MV-4-11 (cell line): ENCODE results near the gene COLEC12.

Experiments used
- DNase-seq: peaks from one replicate; lab custom pipeline; 2025; lab: John Stamatoyannopoulos, UW

The COLEC12 gene

GRCh38 chr18:506264-506663, 5.8 kb upstream of the COLEC12 start:
- no peak for DNase-seq

DNA sequence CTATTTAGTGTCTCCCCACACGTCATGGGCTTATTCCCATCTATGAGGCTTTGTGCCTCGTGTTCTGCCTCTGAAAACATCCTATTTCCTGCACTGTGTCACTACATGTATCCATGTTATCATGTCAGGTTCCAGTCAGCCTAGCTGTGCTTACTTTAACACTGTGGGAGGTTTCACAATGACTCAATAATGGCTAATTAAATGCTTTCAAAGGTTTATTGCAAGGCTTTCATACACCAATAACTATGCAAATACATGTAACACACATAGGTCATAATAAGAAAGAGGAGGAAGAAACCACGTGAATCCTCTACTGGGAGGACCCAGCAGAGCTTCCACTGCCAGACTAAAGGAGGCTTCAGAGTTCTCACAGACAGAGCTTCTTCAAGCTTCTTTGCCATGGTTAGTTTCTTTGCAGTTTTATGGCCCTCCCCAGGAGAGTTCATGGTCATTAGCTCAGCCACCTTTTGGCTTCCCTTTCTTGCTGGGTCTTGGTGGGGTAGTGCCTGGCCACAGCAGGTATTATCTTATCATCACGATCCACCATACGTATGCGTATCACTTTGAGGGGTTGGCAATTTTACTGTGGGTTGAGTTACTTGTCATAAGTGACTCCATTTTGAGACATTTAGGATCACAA, 5.1 kb upstream of the COLEC12 start:
- no peak for DNase-seq

DNA sequence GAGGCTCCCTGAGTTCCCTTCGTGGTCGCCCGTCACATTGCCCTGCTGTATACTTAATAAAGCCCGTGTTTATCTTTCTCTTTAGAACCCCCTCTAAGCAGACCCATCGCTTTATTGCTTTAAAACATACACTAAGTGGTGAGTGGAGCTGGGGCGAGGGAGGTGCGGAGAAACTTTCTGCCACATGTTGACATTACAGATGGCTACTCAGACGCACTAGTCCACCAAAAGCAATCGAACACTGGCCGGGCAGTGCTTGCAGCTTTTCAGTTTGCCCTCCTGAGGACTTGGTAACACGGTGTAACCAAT, 859 bp upstream of the COLEC12 start:
- DNase-seq = no peak

DNA sequence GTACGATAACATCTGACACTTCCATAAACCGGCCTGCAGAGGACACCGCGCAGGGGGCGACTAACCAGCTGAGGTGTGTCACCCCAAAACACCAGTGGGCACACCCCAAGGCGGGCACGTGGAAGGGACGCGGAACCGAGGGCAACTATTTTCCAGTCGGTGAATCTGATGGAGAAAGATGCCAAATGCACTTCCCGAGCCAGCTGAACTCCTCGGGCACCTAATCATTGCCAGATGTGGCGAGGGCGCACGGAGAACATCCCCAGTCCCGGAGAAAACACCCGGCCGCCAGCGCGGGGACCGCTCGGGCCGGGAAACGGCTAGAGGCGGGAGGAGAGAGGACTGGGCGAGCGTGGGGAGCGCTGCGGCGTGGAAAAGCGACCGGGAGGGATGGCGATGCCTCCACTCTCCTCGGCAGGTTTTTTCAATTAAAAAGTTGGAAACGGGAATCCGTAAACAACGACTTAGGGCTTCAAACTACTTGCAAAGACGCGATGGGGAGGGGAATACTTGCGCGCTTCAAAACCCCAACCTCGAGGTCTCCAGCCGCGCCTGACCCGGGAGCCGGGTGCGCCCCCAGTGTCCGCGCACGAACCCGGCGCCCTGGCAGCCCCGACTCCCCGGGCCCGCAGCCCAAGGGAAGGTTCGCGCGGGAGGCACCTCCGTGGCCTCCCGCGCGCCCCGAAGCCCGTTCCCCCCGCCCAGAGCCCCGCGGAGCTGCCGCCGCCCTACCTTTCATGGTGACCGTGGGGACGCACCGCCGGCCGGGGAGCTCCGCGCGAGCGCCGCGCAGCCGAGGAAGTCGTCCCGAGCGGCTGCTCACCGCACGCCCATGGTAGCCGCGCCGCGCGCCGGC, 497 bp downstream of the COLEC12 start:
- no peak for DNase-seq

- DNase-seq = no peak
Observed at GRCh38 chr18:498931-499775, 1.3 kb downstream of the COLEC12 start.

DNA sequence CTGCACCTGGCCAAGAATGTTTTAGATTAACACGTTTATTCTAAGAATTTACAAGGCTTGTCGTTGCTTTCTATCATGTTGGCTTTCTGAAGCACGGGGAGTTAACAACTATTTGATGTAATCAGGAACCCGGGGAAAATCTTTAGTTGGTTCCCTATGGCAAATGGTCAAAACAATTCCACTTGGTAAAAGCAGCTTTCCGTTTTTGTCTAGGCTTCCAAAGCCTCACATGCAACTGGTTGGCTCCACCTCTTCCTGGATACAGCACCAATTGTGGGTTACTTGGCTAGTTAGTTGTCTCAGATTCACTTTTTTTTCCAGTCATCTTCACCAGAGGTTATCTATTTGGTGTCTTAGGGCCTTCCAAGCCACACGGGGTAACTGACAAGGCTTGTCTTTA, 2.8 kb downstream of the COLEC12 start:
- DNase-seq = no peak

- DNase-seq = no peak
Observed at GRCh38 chr18:495452-495851, 5.0 kb downstream of the COLEC12 start.

DNA sequence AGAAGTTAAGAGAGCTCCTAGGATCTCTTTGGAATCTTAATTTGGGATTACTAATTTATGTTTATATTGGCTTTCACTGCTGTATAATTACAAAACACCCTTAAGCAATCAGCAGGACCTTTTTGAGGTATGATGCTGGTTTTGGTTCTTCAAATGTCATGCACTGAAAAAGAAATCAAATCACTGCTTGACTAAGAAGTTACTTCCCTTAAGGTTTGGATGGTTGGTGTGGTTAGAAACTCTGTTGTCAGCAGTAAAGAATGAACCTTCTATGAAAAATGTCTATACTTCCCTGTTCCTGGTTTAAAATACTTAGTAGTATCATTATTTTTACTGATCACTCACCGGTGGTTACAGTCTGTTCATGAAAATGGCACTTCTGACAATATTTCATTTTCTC, 5.5 kb downstream of the COLEC12 start:
- DNase-seq = peak; percentile 68

- no peak for DNase-seq
Observed at GRCh38 chr18:493986-494983, 6.2 kb downstream of the COLEC12 start.

- DNase-seq = no peak
Observed at GRCh38 chr18:492451-492850, 8.1 kb downstream of the COLEC12 start.

- no peak for DNase-seq
Observed at GRCh38 chr18:490624-491023, 9.9 kb downstream of the COLEC12 start.

- DNase-seq = no peak
Observed at GRCh38 chr18:490024-490366, 10.5 kb downstream of the COLEC12 start.

GRCh38 chr18:489244-490023, 11.1 kb downstream of the COLEC12 start:
- DNase-seq = no peak

- DNase-seq = no peak
Observed at GRCh38 chr18:486929-487740, 13.4 kb downstream of the COLEC12 start.

DNA sequence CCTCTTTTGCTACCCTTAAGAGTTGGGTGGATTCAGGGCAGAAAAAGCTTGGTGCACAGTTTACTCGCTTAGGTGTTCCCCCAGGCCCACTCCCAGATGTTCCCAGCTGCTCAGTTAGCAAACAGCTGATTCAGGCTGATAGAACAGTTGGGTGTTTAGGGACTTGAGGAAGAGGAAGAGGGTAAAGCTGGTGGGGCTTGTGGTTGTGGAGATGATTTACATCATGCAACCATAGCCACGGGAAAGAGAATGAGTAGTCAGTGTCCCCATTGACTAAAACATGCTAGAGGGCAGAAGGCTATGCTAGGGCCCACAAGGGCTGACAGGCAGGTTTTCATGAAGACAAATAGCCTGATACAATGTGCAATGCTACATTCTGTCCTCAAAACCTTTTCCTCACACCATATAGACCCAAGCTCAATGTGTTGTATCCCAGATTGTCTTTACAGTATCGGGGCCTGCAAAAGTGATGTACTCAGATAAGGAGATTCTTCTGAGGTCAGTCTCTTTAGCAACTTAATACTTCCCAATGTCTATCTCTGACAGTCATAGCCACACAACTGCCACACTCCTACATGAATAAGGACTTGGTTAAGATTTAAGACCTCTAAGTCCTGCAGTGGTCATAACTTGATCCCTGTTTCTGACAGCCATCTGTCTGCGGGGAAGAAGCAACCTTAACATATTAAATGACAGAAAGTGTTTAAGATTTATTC, 15.6 kb downstream of the COLEC12 start:
- peak; percentile 93 for DNase-seq

- DNase-seq = no peak
Observed at GRCh38 chr18:478681-479080, 21.8 kb downstream of the COLEC12 start.

DNA sequence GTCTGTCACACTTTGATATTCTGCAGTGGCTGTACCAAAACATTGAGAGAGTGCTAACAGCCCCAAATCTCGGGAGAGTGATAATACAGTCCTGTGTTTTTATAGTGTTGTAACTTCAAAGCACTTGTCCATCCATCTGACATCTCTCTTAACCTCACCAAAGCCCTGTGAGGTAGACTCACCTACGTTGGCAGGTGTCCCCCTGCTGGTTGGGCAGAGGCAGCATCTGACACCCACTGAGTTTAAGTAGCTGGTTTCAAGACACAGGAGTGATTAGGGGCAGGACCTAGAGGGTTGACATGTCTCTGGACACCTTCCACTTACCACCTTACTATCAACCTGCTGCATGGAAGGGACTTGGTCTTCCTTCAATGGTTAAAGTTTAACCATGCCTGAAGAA, 22.9 kb downstream of the COLEC12 start:
- no peak for DNase-seq

DNA sequence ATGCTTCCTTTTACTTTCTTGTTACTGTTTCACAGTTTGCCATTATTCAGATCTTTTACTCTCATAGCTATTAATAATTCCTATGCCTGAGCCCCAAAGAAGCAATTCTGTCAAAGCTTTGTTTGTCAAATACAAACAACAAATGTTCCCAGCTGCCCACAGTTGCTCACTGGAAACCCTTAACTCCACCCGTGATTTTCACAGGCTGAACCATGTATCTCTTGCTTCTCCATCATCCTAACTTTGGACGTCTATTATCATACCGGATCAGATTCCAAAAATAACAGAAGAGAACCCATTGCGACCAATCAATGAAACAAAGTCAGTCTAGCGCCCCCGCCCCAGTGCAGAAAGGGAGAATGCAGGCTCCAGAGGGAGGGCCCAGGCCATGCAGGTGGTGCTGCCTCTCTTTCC, 24.2 kb downstream of the COLEC12 start:
- DNase-seq = no peak
